Panc1 (cell line): Measurements from ENCODE around the gene GRAMD2A. TPM values are rescaled to one million over a fixed set of nuclear protein-coding genes. Genes with fewer than 3 reads are reported as not detected.
A peak's percentile ranks its signal among the peaks of the same experiment; 100 is the strongest.

Source experiments
- ATAC-seq: fragments of 200-7000 bp; cut with Tn5 transposase; 2 replicates; pipeline ENCODE4 v1.9.1; 2020; ENCODE audit warnings: mild to moderate bottlenecking, moderate library complexity
- BruUV-seq: library from RNA; stranded (reverse); fragments of 400-500 nt; replicated peaks from 2 replicates; lab custom pipeline; 2021; lab: Mats Ljungman, UMichigan
- CTCF ChIA-PET: fragments of 300-600 bp; sonication (Branson Sonifier 250); formaldehyde crosslinking; loops from one replicate; lab custom pipeline; 2022; ENCODE audit warnings: antibody characterized with exemption; lab: Charles Lee
- POLR2A ChIA-PET: fragments of 300-600 bp; sonication (Branson Sonifier 250); formaldehyde crosslinking; loops from one replicate; lab custom pipeline; 2022; ENCODE audit warnings: antibody characterized with exemption; lab: Charles Lee
- DNase-seq: peaks from one replicate; pipeline ENCODE4 v3.0.0-alpha.2; 2010; ENCODE audit warnings: low read depth, low spot score
- H3K27ac ChIP-seq: 2 replicates; pipeline ENCODE4 v1.5.1; 2011; ENCODE audit warnings: mild to moderate bottlenecking, low read length, inconsistent platforms
- H3K27me3 ChIP-seq: fragments of 200-500 bp; sonication (Bioruptor generic); 2 replicates; pipeline ENCODE4 v1.6.0; 2014; ENCODE audit warnings: low read length, inconsistent platforms; ENCODE audit not compliant: control insufficient read depth, insufficient read depth
- H3K36me3 ChIP-seq: fragments of 200-500 bp; sonication (Bioruptor generic); 2 replicates; pipeline ENCODE4 v1.5.1; 2014; ENCODE audit warnings: inconsistent platforms, mild to moderate bottlenecking, low read length, moderate library complexity; ENCODE audit not compliant: control insufficient read depth, insufficient read depth
- H3K4me1 ChIP-seq: 2 replicates; pipeline ENCODE4 v1.5.1; 2011; ENCODE audit warnings: inconsistent platforms, mild to moderate bottlenecking, low read length, moderate library complexity; ENCODE audit not compliant: control insufficient read depth, insufficient read depth
- H3K4me3 ChIP-seq, 2 experiments: 2 replicates each; pipeline ENCODE4 v1.5.1; 2011 to 2012; ENCODE audit warnings: low read depth in 2 of 2, low read length in 2 of 2, mild to moderate bottlenecking in 2 of 2, inconsistent platforms in 1 of 2, moderate library complexity in 1 of 2
- H3K9me3 ChIP-seq: fragments of 200-500 bp; sonication (Bioruptor generic); 2 replicates; pipeline ENCODE4 v1.5.1; 2014; ENCODE audit warnings: low read depth, mild to moderate bottlenecking, inconsistent platforms, low read length, moderate library complexity; ENCODE audit not compliant: control insufficient read depth, insufficient read depth
- POLR2AphosphoS5 ChIP-seq: IDR thresholded peaks from 2 replicates; pipeline ENCODE4 v1.6.1; 2012; ENCODE audit warnings: mild to moderate bottlenecking, low read depth, low read length, moderate library complexity
- REST ChIP-seq, 2 experiments: IDR thresholded peaks; 2 replicates each; pipeline ENCODE4 v1.6.1; 2011 to 2012; ENCODE audit warnings: low read depth in 2 of 2, control low read depth in 1 of 2, low read length in 1 of 2, mild to moderate bottlenecking in 1 of 2, moderate library complexity in 1 of 2; ENCODE audit not compliant: insufficient read depth in 1 of 2
- SIN3A ChIP-seq: IDR thresholded peaks from 2 replicates; pipeline ENCODE4 v1.6.1; 2012; ENCODE audit warnings: low read depth, mild to moderate bottlenecking, low read length, moderate library complexity, borderline replicate concordance; ENCODE audit not compliant: insufficient read depth
- TCF7L2 ChIP-seq: IDR thresholded peaks from 2 replicates; pipeline ENCODE4 v1.6.1; 2011; ENCODE audit warnings: mild to moderate bottlenecking, low read depth, low read length, inconsistent platforms
- in situ Hi-C: cut with HindIII; loops from 2 replicates; pipeline ENCODE4 v1.10.0; 2016; ENCODE audit warnings: low sequenced_read_pairs, low pct_unique_long_range_greater_than_20kb
- intact Hi-C: fragments of 100-400 bp; cut with micrococcal nuclease; formaldehyde crosslinking; loops from one replicate; pipeline ENCODE4 v1.10.0; 2022; ENCODE audit not compliant: unreplicated experiment
- total RNA-seq: library from RNA; stranded (reverse); gene quantifications from one replicate; pipeline ENCODE4 v1.2.1, GENCODE V29; 2021; ENCODE audit not compliant: unreplicated experiment
- TF ChIP-seq, protein P1 (sequence below): fragments of 450-650 bp; IDR thresholded peaks from 2 replicates; pipeline ENCODE4 v1.5.1; 2017; ENCODE audit warnings: mild to moderate bottlenecking

Gene GRAMD2A
- total RNA-seq, 1 experiment from 2014 or later, result 1.3 TPM

DNA sequence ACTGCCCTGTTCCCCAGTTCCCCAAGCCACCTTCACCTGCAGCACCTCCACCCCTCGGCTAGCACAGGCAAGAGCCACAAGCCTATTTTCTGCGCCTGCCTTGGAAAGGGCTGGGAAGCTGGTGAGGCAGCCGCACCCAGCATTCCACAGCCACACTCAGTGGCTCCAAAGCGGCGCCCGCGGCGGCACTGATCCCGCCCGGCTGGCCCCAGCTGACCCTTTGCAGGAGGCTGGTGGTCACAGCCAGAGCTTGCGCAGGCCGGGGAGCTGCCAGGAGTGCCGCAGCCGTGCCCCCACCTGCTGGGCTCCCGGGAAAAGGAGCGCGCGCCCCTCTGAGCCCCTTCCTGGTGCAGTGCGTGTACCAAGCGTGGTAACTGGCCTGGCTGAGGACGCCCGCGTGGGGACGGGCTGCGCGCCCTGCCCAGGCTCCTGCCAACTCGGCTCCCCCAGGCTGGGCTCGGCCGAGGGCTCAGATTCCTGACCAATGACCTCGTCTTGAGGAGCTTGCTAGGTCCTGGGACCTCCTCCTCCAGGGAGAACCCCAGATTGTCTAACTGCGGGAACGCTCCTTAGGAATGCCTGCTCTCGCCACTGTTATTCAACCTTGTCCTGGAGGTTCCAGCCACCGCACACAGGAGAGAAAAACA lies 13.3 kb downstream of the GRAMD2A start:
- no peaks in the 10 kb centered on the region for H3K9me3 ChIP-seq
- H3K4me1 ChIP-seq, result peaks cover 5% of the 10 kb centered on the region; the same call in 1 of the 2 replicates
- H3K27me3 ChIP-seq, result no peaks in the 10 kb centered on the region; the same call in 1 of the 2 replicates
- no peaks in the 10 kb centered on the region for H3K36me3 ChIP-seq
- TF ChIP-seq, protein P1, sequence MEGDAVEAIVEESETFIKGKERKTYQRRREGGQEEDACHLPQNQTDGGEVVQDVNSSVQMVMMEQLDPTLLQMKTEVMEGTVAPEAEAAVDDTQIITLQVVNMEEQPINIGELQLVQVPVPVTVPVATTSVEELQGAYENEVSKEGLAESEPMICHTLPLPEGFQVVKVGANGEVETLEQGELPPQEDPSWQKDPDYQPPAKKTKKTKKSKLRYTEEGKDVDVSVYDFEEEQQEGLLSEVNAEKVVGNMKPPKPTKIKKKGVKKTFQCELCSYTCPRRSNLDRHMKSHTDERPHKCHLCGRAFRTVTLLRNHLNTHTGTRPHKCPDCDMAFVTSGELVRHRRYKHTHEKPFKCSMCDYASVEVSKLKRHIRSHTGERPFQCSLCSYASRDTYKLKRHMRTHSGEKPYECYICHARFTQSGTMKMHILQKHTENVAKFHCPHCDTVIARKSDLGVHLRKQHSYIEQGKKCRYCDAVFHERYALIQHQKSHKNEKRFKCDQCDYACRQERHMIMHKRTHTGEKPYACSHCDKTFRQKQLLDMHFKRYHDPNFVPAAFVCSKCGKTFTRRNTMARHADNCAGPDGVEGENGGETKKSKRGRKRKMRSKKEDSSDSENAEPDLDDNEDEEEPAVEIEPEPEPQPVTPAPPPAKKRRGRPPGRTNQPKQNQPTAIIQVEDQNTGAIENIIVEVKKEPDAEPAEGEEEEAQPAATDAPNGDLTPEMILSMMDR, result no peak
- TF ChIP-seq SIN3A, result no peak
- TF ChIP-seq REST (IDR thresholded peaks at IDR 0.05; ENCODE audit: insufficient read depth in 1 of 2, low read depth in 2 of 2, low read length in 1 of 2), result no peak
- TF ChIP-seq TCF7L2, result no peak
- TF ChIP-seq POLR2AphosphoS5, result no peak
- ATAC-seq (peak; percentile 90), DNase-seq (no peak)
- ChIA-PET CTCF (no interaction called here), POLR2A (interaction anchor here (0.6 kb wide), 1 partner anchor 171 kb away, joined by 3 read pairs; no protein-coding TSS in a partner anchor)
- H3K27ac ChIP-seq, result no peak overlapping the region
- no TSS peak for BruUV-seq
- peak overlapping the region; percentile 41 to 42 for H3K4me3 ChIP-seq
- in situ Hi-C loops, result no loop called here
- intact Hi-C loops, result no loop called here

- TF ChIP-seq, protein P1, result no peak
- TF ChIP-seq TCF7L2 (no peak), SIN3A (no peak), POLR2AphosphoS5 (no peak), REST (IDR thresholded peaks at IDR 0.05; ENCODE audit: insufficient read depth in 1 of 2, low read depth in 2 of 2, low read length in 1 of 2) (no peak)
- H3K27me3 ChIP-seq, result no peaks in the 10 kb centered on the region; the same call in 1 of the 2 replicates
- in situ Hi-C loops (no loop called here), intact Hi-C loops (no loop called here)
- DNase-seq (no peak), ATAC-seq (peak; percentile 36)
- CTCF ChIA-PET, result no interaction called here
- no peaks in the 10 kb centered on the region for H3K36me3 ChIP-seq
- POLR2A ChIA-PET, result no interaction called here
- no TSS peak for BruUV-seq
- H3K27ac ChIP-seq, result no peak overlapping the region
- peak overlapping the region; percentile 41 to 42 for H3K4me3 ChIP-seq
- H3K4me1 ChIP-seq, result peaks cover 5% of the 10 kb centered on the region; the same call in 1 of the 2 replicates
- no peaks in the 10 kb centered on the region for H3K9me3 ChIP-seq
Observed at GRCh38 chr15:72183781-72184164, 13.8 kb downstream of the GRAMD2A start.
